Measurements from ENCODE around the gene CNOT4. TPM values are rescaled to one million over a fixed set of nuclear protein-coding genes. Genes with fewer than 3 reads are reported as not detected.

CNOT4 gene
- total RNA-seq, 2 experiments from 2014 or later, result 24.0 to 29.8 TPM

DNA sequence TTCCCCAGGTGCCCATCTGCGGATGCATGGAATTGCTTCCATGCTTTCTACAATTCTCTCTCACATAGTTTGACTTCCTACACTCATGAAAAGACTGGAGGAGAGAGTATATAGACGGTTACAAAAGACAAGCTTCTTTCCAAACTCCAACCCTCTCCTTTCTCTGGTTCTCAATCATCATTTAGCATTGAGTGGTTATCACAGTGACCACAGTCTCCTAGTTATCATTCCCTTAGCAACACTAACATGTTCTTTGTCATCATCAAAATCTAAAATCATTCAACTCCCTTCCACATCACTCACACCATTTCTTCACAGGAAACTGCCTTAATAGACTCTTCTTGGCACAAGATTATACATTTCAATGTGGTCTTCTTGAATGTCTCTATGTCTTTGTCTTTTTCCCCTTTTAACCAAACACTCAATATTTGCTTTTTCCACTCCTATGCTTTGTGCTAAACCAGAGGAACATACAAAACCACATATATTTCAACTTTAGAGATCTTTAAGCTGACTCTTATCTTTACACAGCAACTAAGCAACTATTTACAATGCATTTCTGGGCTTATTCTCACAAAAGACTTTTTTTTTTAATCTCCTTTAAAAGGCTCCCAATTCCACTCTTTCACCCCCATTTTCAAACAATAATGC, 126.3 kb downstream of the CNOT4 start:
- Histone ChIP-seq H3K27me3 (ENCODE audit: control insufficient read depth in 1 of 2, insufficient read depth in 2 of 2, low read length in 2 of 2) (no peaks in the 10 kb centered on the region), H3K9me3 (ENCODE audit: control insufficient read depth in 1 of 2, insufficient read depth in 1 of 2, low read length in 2 of 2) (no peaks in the 10 kb centered on the region), H3K4me1 (ENCODE audit: insufficient read depth, low read length) (no peaks in the 10 kb centered on the region), H3K36me3 (ENCODE audit: insufficient read depth, low read length) (peaks cover 5% of the 10 kb centered on the region), H3K4me3 (ENCODE audit: low read length) (no peak overlapping the region), H3K27ac (ENCODE audit: low read depth in 1 of 2, low read length in 2 of 2) (no peak overlapping the region)
- DNase-seq (no peak), ATAC-seq (ENCODE audit: poor library complexity) (no peak)
- no peaks in the 10 kb centered on the region for H3K9me3 Mint-ChIP-seq
- H3K4me3 Mint-ChIP-seq, result no peak overlapping the region
- H3K27ac Mint-ChIP-seq, result no peak overlapping the region
- no peaks in the 10 kb centered on the region for H3K4me1 Mint-ChIP-seq (ENCODE audit: low read depth)
- H3K36me3 Mint-ChIP-seq (ENCODE audit: low read depth), result peaks cover 22% of the 10 kb centered on the region
- H3K27me3 Mint-ChIP-seq, result no peaks in the 10 kb centered on the region
- intact Hi-C loops (cut with DNase I, micrococcal nuclease), result no loop called here
- CTCF ChIA-PET, result no interaction called here
- TF ChIP-seq, protein P1, sequence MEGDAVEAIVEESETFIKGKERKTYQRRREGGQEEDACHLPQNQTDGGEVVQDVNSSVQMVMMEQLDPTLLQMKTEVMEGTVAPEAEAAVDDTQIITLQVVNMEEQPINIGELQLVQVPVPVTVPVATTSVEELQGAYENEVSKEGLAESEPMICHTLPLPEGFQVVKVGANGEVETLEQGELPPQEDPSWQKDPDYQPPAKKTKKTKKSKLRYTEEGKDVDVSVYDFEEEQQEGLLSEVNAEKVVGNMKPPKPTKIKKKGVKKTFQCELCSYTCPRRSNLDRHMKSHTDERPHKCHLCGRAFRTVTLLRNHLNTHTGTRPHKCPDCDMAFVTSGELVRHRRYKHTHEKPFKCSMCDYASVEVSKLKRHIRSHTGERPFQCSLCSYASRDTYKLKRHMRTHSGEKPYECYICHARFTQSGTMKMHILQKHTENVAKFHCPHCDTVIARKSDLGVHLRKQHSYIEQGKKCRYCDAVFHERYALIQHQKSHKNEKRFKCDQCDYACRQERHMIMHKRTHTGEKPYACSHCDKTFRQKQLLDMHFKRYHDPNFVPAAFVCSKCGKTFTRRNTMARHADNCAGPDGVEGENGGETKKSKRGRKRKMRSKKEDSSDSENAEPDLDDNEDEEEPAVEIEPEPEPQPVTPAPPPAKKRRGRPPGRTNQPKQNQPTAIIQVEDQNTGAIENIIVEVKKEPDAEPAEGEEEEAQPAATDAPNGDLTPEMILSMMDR (IDR thresholded peaks at IDR 0.05), result no peak
- POLR2A ChIA-PET, result no interaction called here

DNA sequence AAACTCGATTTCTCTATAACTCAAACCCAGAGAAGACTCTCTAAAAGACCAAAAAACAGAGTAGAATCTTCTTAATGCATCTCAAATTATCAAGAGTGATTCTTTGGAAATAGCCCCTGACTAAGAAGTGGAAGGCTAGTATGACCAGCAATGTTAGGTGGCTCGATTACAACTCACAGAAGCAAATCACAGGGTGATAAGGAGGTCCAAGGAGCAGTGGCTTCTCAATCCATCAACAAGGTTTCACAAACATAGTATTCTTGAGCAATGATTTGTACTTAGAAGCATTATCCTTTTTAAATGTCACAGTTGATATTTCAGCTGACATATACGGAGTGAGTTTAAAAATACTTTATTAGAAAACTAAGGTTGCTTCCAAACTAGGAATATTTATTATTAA, 127.7 kb downstream of the CNOT4 start:
- no peaks in the 10 kb centered on the region for H3K9me3 Mint-ChIP-seq
- Histone ChIP-seq H3K4me1 (ENCODE audit: insufficient read depth, low read length) (no peaks in the 10 kb centered on the region), H3K4me3 (ENCODE audit: low read length) (no peak overlapping the region), H3K36me3 (ENCODE audit: insufficient read depth, low read length) (no peaks in the 10 kb centered on the region), H3K27me3 (ENCODE audit: control insufficient read depth in 1 of 2, insufficient read depth in 2 of 2, low read length in 2 of 2) (no peaks in the 10 kb centered on the region), H3K27ac (ENCODE audit: low read depth in 1 of 2, low read length in 2 of 2) (no peak overlapping the region), H3K9me3 (ENCODE audit: control insufficient read depth in 1 of 2, insufficient read depth in 1 of 2, low read length in 2 of 2) (no peaks in the 10 kb centered on the region)
- TF ChIP-seq, protein P1 (IDR thresholded peaks at IDR 0.05), result no peak
- peaks cover 7% of the 10 kb centered on the region for H3K36me3 Mint-ChIP-seq (ENCODE audit: low read depth)
- no peak overlapping the region for H3K4me3 Mint-ChIP-seq
- CTCF ChIA-PET, result no interaction called here
- no peaks in the 10 kb centered on the region for H3K4me1 Mint-ChIP-seq (ENCODE audit: low read depth)
- DNase-seq (no peak), ATAC-seq (ENCODE audit: poor library complexity) (no peak)
- no peaks in the 10 kb centered on the region for H3K27me3 Mint-ChIP-seq
- POLR2A ChIA-PET, result no interaction called here
- H3K27ac Mint-ChIP-seq, result no peak overlapping the region
- intact Hi-C loops (cut with DNase I, micrococcal nuclease), result no loop called here

DNA sequence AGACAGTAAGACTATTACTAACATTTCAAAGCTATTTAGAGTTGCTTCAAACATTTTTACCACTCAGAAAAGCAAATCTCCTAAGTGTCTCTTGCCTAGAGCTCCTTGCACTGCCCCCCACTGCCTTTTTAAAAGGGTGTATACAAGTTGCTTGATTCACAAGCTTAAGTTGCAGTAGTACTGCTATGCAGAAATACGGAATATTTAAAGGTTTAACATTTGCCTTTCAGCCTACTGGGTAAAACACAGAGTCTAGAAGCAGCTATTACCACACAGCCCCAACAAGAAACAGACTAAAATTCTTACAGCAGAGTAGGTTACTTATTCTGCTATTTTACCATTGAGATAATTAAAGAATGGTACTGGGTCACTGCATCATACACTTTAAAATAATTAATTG, 128.5 kb downstream of the CNOT4 start:
- H3K36me3 ChIP-seq (ENCODE audit: insufficient read depth, low read length), result no peaks in the 10 kb centered on the region
- H3K4me3 ChIP-seq (ENCODE audit: low read length), result no peak overlapping the region
- no peak overlapping the region for H3K27ac ChIP-seq (ENCODE audit: low read depth in 1 of 2, low read length in 2 of 2)
- H3K27me3 Mint-ChIP-seq, result no peaks in the 10 kb centered on the region
- ATAC-seq (ENCODE audit: poor library complexity) (no peak), DNase-seq (no peak)
- H3K27ac Mint-ChIP-seq, result no peak overlapping the region
- no peaks in the 10 kb centered on the region for H3K27me3 ChIP-seq (ENCODE audit: control insufficient read depth in 1 of 2, insufficient read depth in 2 of 2, low read length in 2 of 2)
- no peaks in the 10 kb centered on the region for H3K9me3 ChIP-seq (ENCODE audit: control insufficient read depth in 1 of 2, insufficient read depth in 1 of 2, low read length in 2 of 2)
- no peaks in the 10 kb centered on the region for H3K4me1 Mint-ChIP-seq (ENCODE audit: low read depth)
- H3K9me3 Mint-ChIP-seq, result no peaks in the 10 kb centered on the region
- ChIA-PET CTCF (no interaction called here), POLR2A (interaction anchor here (0.6 to 0.7 kb wide), 2 partner anchors 9 to 35 kb away, joined by 3 read pairs; no protein-coding TSS in a partner anchor)
- TF ChIP-seq, protein P1 (IDR thresholded peaks at IDR 0.05), result no peak
- intact Hi-C loops (cut with DNase I, micrococcal nuclease), result no loop called here
- peaks cover under 1% of the 10 kb centered on the region for H3K36me3 Mint-ChIP-seq (ENCODE audit: low read depth)
- no peaks in the 10 kb centered on the region for H3K4me1 ChIP-seq (ENCODE audit: insufficient read depth, low read length)
- no peak overlapping the region for H3K4me3 Mint-ChIP-seq

Measured in CD4-positive, alpha-beta T cell (primary cell).